GM19328 (cell line): Measurements from ENCODE around the gene ACP1.

ENCODE experiments used
- ATAC-seq: cut with Tn5 transposase; IDR thresholded peaks from one replicate; pipeline ENCODE4 v1.9.1; 2021; ENCODE audit warnings: mild to moderate bottlenecking, moderate library complexity; ENCODE audit not compliant: unreplicated experiment

The ACP1 gene

DNA sequence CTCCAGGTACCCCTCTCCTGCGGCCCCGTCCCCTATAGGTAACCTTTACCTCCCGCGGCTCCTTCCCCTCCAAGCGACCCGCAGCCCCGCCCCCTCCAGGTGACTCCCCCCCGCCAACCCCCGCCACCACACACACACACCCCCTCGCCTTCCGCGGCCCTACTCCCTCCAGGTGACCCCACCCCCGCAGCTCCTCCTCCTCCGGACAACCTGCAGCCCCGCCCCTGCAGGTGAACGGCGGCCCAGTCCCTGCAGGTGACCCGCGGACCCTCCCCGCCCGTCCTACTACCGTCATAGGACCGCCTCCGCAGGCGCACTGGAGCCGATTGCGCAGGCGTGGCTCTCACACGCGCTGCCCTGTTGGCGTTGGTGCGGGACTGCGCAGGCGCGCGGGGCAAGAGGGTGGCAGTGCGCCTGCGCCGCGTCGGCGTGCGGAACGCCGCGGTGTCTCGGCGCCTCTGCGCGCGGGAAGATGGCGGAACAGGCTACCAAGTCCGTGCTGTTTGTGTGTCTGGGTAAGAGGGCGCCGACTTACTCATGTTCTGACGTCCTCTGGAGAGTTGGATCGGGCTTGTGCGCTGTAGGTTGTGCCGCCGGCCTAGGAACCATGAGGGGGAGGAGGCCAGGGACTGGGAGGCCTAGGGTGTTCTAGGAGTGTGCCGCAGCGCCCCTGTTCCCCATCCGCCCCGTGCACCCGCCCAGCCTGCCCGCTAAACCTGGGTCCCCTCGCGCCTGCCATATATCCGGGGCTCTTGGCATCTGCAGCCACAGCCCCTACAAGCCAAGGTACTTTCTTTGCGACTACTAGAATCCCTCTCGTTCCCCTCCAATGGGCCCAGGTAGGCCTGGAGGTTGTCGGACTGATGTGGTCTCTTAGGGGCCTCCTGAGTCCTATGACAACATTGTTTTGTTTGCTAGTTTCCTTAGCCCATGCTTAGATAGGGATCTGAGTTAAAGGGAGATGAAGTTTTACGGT lies at the start of gene ACP1:
TSS of gene ACP1 (plus strand) at position 455 of the 976 bp plus-strand sequence. CDS start at position 473, 18 bp downstream.
- peak; percentile 83 for ATAC-seq

DNA sequence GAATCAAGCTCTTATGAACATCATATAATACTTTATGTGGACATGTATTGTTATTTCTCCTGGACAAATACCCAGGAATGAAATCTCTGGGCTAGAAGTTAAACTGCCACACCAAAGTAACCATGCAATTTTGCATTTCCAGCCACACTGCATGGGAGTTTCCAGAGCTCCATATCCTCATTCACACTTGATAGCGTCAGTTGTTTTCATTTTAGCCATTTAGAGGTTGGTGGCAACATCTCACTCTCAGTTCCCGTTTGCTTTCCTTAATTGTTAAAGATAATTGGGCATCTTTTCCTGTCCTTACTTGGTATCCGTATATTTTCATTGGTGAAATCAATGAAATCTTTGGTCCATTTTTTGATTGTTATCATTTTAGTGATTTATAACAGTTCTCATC lies 48.7 kb upstream of the ACP1 start:
- no peak for ATAC-seq

DNA sequence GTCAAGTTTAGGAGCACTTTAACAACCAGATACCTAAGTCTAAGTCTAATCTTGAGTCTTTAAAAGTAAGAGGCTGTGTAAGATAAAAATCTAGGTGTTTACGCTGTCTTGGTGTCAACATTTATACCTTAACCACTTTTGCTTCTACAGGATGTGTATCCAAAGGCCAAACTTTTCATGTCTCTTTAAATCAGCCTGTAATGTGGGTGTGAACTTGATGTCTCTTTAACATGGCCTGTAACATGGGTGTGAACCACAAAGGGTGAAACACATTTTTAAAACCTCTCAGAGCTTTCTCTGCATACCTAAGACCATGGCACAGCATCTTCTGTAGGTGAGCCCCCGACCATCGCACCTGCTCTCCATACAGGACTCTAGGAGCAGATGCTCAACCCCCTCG lies 41.3 kb upstream of the ACP1 start:
- ATAC-seq = no peak

DNA sequence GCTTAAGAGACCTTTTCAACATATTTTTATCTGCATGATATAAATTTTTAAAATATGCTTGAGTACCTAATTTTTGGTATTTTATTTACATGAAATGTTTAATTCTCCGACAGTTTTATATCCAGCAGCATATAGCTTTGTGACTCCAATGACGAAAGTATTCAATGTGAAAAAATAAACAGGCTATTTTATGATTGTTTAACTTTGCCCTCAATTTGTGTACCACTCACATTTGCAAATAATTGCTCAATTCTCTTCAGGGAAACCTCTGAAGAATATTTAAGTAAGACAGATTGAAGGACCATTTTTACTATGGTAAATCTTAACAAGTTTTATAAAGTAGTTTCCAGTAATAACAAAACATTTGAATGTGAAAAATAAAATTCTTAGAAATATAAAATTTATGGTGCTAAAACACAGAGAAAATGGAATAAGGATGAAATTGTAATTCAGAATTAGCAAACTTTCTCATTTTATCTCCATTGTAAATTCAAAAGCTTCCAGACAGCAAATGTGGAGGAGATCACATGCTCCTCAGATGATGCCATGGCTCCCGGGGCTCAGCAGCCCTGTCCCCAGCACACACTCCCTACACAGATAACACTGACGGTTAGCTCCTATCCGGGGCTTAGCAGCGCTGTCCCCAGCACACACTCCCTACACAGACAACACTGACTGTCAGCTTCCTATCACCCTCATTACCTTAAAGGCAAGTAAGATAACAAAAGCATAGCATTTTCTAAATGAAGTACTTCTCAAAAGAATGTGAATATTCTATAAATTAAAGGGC lies 40.6 kb upstream of the ACP1 start:
- ATAC-seq = no peak

DNA sequence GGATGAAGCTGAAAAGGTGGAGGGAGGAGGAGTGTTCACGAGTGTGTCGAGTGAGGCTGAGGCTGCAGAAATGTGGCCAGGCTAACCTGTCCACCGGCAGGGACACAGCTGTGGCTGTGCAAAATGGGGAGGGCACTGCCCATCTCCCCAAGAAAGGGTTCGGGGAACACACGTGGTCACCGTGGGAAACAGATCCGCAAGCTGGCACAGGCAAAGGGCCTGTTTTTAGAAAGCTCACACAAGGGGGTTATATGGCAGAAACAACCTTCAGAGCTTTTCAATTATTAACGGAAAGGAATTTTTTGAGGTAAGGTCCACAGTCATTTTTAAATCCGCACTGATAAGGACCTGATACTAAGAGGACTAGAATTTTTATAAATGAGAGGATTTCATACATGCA lies 36.6 kb upstream of the ACP1 start:
- ATAC-seq = no peak

DNA sequence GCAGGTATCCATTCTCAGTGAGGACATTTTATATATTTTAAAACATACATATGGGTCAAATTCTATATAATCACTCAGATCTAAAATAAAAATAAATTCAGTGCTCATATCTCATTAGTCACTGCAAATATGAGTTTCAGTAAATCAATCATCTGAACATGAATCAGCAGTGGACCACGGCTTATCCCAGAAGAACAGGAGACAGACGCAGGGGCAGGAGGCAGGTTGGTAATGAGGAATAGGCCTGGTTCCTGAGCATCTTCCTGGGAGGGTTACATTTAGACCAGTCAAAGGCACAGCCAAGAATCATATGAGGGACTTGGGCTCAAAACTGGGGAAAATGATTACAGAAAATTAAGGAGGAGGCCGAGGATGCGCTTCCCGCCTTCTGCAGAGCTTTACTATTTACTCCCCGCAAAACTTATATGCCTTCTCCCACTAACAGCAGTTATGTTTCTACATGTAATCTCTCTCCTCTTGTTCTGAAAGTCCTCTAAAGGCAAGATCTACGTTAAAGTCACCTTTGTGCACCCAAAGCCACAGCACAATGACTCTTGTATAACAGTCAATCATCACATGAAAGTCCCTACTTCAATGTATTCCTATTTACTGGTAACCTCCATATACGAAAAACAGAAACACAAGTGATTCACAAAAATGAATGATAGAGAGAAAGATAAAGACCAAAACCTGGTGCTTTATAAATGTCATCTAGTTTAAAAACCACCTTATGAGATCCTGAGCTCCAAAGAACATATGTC lies 36.0 kb upstream of the ACP1 start:
- ATAC-seq = no peak

- no peak for ATAC-seq
These were observed 33.1 kb upstream of the ACP1 start for GRCh38 chr2:231521-232185.

- no peak for ATAC-seq
These were observed 31.7 kb upstream of the ACP1 start for GRCh38 chr2:233030-233429.

GRCh38 chr2:234421-234820 lies 30.3 kb upstream of the ACP1 start:
- no peak for ATAC-seq

DNA sequence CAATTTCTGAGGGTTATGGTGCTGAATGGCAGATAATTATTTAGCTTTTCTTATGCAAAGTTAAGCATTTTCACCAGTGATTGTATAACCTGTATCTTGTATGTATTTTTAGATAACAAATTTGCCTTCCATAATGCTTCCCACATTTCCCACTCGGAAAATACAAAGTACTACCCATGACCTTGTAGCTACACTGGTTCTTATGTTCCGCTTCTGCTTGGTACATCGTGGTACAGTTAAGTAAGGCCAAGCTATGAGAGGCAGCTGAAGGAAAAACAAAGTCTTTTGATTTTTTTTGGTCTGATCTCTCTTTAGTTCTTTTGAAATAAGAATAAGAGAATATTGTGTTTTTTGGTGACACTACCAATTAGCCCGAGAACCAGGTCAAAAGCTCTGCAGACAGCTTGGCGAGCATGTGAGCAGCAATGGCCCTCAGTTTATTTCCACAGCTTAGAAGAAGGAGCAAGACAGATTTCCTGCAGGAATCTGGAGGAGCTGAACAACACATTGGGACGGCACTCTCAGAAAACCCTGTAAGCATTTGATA lies 27.7 kb upstream of the ACP1 start:
- no peak for ATAC-seq

DNA sequence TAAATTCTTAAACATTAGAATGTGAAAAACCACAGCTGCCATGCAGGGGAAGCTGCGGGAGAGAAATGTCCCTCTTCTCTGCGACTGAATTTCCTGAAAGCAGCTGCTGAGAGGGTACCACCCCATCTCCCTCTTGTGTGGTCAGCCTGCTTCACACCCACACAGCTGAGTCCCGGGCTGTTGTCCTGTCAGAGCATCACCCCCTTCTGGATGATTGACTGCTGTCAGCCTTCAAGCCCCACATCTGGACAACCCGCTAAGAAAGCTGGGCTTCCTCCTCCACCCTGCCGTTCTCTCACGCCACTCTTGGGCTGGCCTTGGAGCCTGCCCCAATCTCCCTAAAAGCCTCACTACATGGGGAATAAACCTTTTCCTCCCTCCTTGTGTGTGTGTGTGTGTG lies 26.9 kb upstream of the ACP1 start:
- ATAC-seq = no peak

DNA sequence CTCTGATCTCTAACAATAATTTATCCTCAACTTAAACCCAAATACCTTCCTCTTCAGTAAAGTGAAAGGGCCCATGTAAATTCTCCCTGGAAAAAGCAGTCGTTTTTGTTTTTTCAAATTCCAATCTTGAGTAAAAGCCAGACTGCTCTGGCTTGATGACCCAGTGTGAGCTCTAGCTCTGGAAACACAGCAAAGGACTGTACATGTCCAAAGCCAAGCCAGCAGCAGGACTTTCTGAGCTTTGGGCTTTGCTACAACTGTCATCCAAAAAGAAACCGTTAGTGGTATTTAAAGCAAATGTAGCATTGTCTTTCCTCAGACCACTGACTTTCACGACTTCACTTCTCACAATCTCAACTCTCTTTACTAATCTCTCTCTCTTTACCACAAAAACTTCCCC lies 26.3 kb upstream of the ACP1 start:
- no peak for ATAC-seq

GRCh38 chr2:238869-239268 lies 25.9 kb upstream of the ACP1 start:
- no peak for ATAC-seq

GRCh38 chr2:244547-244946 lies 20.2 kb upstream of the ACP1 start:
- ATAC-seq = no peak

DNA sequence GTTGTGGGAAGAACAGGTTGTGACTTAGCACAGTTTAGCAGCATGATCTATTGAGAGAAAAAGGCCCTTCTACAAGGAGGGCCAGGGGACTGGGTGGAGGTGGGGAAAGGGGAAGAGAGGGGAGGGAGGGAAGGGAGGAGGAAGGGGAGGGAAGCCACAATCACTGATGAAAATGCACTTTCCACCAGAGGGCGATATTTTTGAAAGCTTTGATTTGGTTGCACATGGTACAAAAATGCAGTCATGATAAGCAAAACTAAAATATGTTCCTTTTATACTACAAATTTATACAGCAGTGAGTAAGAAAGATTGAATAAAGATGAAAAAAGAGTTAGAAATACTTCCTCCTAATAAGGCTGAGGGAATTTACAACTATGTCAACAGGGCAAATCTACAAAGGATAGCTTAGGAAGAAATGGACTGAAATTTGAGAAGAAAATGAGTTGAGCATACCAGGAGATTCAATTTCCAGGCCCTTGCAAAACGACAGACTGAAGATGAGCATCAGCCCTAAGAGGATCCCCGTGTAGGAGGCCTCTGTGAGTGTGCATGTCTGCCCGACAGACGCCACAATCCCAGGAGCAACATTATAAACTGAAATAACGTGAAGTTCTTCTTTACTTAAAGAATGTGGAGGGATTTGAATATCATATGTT lies 18.1 kb upstream of the ACP1 start:
- ATAC-seq = no peak

DNA sequence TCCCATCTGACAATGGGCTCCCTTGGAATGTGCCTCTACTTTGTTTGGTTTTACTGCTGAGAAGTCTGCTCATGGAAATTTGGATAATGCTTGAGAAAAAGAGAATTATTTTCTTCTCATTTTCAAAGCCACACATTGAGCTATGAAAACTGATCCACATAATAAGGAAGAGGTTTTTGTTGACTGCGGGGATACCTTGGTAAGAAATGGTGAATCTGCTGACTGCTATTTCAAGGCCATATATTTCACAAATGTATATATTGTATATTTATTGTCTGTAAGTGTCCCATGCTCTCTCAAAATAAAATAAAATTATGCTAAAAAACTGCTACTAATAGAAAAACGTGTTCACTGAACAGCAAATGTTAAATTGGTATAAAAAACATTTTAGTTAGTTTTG lies 16.0 kb upstream of the ACP1 start:
- no peak for ATAC-seq

DNA sequence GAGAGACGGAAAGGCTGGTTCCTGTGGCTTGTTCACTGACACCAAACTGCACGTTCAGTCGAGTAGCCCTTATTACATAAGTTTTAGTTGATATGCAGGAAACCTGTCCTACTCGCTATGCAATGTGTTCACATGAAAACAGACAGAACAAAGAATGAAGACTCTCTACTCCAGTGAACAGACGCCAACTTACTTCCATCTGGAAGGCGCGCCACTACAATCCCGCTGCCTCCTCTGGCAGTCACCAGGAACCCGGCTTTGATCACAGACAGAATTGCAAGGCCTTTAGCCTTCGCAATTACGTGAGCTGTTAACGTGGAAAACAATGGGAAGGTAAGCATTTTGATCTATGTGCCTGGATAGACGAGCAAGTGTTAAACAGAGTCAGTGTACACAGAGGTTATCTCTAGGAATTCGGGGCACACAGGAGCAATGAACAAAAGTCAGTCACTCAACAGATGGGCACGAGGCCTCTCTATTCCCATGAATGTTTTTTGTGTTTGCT lies 15.2 kb upstream of the ACP1 start:
- no peak for ATAC-seq

GRCh38 chr2:252001-252602 lies 12.6 kb upstream of the ACP1 start:
- no peak for ATAC-seq

DNA sequence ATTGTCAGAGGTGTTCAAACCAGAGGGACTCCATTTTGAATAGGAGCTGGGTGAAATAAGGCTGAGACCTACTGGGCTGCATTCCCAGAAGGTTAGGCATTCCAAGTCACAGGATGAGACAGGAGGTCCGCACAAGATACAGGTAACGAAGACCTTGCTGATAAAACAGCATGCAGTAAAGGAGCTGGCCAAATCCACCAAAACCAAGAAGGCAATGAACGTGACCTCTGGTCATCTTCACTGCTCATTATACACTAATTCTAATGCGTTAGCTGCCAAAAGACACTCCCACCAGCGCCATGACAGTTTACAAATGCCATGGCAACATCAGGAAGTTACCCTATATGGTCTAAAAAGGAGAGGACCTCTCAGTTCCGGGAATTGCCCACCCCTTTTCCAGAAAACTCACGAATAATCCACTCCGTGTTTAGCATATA lies 11.5 kb upstream of the ACP1 start:
- ATAC-seq = no peak
